ENCODE results near the gene TTBK1.

TTBK1 gene

GRCh38 chr6:43278524-43279078, 35.3 kb downstream of the TTBK1 start:
- no peak overlapping the region for H3K27ac ChIP-seq
- TF ChIP-seq ZFX (IDR thresholded peaks at IDR 0.05) (no peak), CTCF (conservative IDR thresholded peaks at IDR 0.05) (no peak)

- no peak for TF ChIP-seq CTCF (conservative IDR thresholded peaks at IDR 0.05)
- TF ChIP-seq ZFX (IDR thresholded peaks at IDR 0.05): no peak
- H3K27ac ChIP-seq: no peak overlapping the region
Observed at GRCh38 chr6:43280234-43280633, 37.0 kb downstream of the TTBK1 start.

- no peak overlapping the region for H3K27ac ChIP-seq
- TF ChIP-seq ZFX (IDR thresholded peaks at IDR 0.05): no peak
- no peak for TF ChIP-seq CTCF (conservative IDR thresholded peaks at IDR 0.05)
Observed at GRCh38 chr6:43282060-43282459, 38.8 kb downstream of the TTBK1 start.

- no peak overlapping the region for H3K27ac ChIP-seq
- no peak for TF ChIP-seq ZFX (IDR thresholded peaks at IDR 0.05)
Observed at GRCh38 chr6:43282636-43283513, 39.6 kb downstream of the TTBK1 start.

- no peak overlapping the region for H3K27ac ChIP-seq
- TF ChIP-seq ZFX (IDR thresholded peaks at IDR 0.05) (no peak), CTCF (conservative IDR thresholded peaks at IDR 0.05) (no peak)
Observed at GRCh38 chr6:43283514-43283901, 40.2 kb downstream of the TTBK1 start.

- TF ChIP-seq ZFX (IDR thresholded peaks at IDR 0.05) (no peak), CTCF (conservative IDR thresholded peaks at IDR 0.05) (no peak)
- H3K27ac ChIP-seq: no peak overlapping the region
Observed at GRCh38 chr6:43283905-43284304, 40.6 kb downstream of the TTBK1 start.

GRCh38 chr6:43284991-43285781, 41.9 kb downstream of the TTBK1 start:
- no peak for TF ChIP-seq ZFX (IDR thresholded peaks at IDR 0.05)
- no peak for TF ChIP-seq CTCF (conservative IDR thresholded peaks at IDR 0.05)
- H3K27ac ChIP-seq: no peak overlapping the region
